ENCODE data around the gene ADORA2B. TPM values are rescaled to one million over a fixed set of nuclear protein-coding genes. Genes with fewer than 3 reads are reported as not detected.
A peak's percentile ranks its signal among the peaks of the same experiment; 100 is the strongest.

Gene ADORA2B
- total RNA-seq, 1 donor from 2014 or later, result 9.7 TPM

- no peak overlapping the region for H3K27ac Mint-ChIP-seq (ENCODE audit: unreplicated experiment)
- peaks cover 10% of the 10 kb centered on the region for H3K9me3 Mint-ChIP-seq (ENCODE audit: low read depth)
- peaks cover 29% of the 10 kb centered on the region for H3K4me1 Mint-ChIP-seq (ENCODE audit: low read depth)
- DNase-seq (ENCODE audit: low spot score), result no peak
- TF ChIP-seq CTCF (IDR thresholded peaks at IDR 0.05), result no peak
- no peak overlapping the region for H3K4me3 Mint-ChIP-seq (ENCODE audit: unreplicated experiment)
- no peaks in the 10 kb centered on the region for H3K36me3 Mint-ChIP-seq (ENCODE audit: low read depth)
- no peaks in the 10 kb centered on the region for H3K27me3 Mint-ChIP-seq (ENCODE audit: low read depth)
Measured at GRCh38 chr17:15918261-15918660, 26.7 kb upstream of the ADORA2B start.

- no peak for TF ChIP-seq CTCF (IDR thresholded peaks at IDR 0.05)
- H3K9me3 Mint-ChIP-seq (ENCODE audit: low read depth), result peaks cover 10% of the 10 kb centered on the region
- no peak overlapping the region for H3K27ac Mint-ChIP-seq (ENCODE audit: unreplicated experiment)
- no peaks in the 10 kb centered on the region for H3K36me3 Mint-ChIP-seq (ENCODE audit: low read depth)
- no peak overlapping the region for H3K4me3 Mint-ChIP-seq (ENCODE audit: unreplicated experiment)
- H3K27me3 Mint-ChIP-seq (ENCODE audit: low read depth), result no peaks in the 10 kb centered on the region
- no peak for DNase-seq (ENCODE audit: low spot score)
- peaks cover 24% of the 10 kb centered on the region for H3K4me1 Mint-ChIP-seq (ENCODE audit: low read depth)
Measured at GRCh38 chr17:15918661-15919259, 26.2 kb upstream of the ADORA2B start.

DNA sequence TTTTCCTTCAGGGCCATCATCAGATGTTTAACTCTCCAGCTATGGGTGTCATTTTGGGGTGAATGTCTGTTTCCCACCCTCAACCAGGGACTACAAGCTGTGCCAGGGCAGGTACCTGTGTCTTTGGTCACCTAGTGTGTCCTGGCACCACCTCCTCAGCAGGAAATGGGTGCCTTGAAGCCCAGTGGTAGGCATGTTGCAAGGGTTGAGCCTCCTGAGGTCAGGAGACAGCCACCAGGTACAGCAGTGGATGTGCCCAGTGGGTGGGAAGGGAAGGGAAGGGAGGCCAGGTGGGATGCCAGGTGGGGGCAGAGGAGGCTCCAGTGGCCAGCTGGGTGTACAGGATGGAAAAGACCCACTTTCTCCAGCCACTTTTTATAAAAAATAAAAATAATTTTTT lies 25.5 kb upstream of the ADORA2B start:
- peaks cover 10% of the 10 kb centered on the region for H3K9me3 Mint-ChIP-seq (ENCODE audit: low read depth)
- H3K36me3 Mint-ChIP-seq (ENCODE audit: low read depth), result no peaks in the 10 kb centered on the region
- no peak overlapping the region for H3K27ac Mint-ChIP-seq (ENCODE audit: unreplicated experiment)
- no peaks in the 10 kb centered on the region for H3K27me3 Mint-ChIP-seq (ENCODE audit: low read depth)
- DNase-seq (ENCODE audit: low spot score), result no peak
- no peak overlapping the region for H3K4me3 Mint-ChIP-seq (ENCODE audit: unreplicated experiment)
- peaks cover 20% of the 10 kb centered on the region for H3K4me1 Mint-ChIP-seq (ENCODE audit: low read depth)
- TF ChIP-seq CTCF (IDR thresholded peaks at IDR 0.05), result no peak

- H3K4me3 Mint-ChIP-seq (ENCODE audit: unreplicated experiment), result no peak overlapping the region
- TF ChIP-seq CTCF (IDR thresholded peaks at IDR 0.05), result no peak
- no peaks in the 10 kb centered on the region for H3K36me3 Mint-ChIP-seq (ENCODE audit: low read depth)
- peaks cover 10% of the 10 kb centered on the region for H3K9me3 Mint-ChIP-seq (ENCODE audit: low read depth)
- H3K4me1 Mint-ChIP-seq (ENCODE audit: low read depth), result peaks cover 20% of the 10 kb centered on the region
- H3K27ac Mint-ChIP-seq (ENCODE audit: unreplicated experiment), result peak overlapping the region; percentile 94
- no peak for DNase-seq (ENCODE audit: low spot score)
- no peaks in the 10 kb centered on the region for H3K27me3 Mint-ChIP-seq (ENCODE audit: low read depth)
Measured at GRCh38 chr17:15920758-15921239, 24.1 kb upstream of the ADORA2B start.

DNA sequence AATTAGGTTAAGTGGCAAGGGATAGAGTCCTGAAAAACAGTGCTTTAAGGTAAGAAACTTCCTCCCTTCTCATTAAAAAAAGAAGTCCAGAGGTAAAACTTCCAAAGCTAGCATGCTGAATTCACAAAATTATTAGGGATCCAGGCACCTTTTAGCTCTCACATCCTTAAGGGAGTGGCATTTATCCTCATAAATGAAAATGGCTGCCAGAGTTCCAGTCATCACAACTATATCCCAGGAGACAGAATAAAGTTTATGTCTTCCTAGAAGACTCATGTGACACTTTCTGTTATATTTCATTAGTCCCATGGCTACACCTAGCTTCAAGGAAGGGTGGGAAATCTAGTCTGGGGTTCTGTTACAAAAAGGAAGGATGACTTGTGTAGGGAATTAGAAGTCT lies 23.3 kb upstream of the ADORA2B start:
- Mint-ChIP-seq H3K36me3 (ENCODE audit: low read depth) (no peaks in the 10 kb centered on the region), H3K27ac (ENCODE audit: unreplicated experiment) (peak overlapping the region; percentile 94), H3K4me3 (ENCODE audit: unreplicated experiment) (no peak overlapping the region), H3K4me1 (ENCODE audit: low read depth) (peaks cover 20% of the 10 kb centered on the region), H3K27me3 (ENCODE audit: low read depth) (no peaks in the 10 kb centered on the region), H3K9me3 (ENCODE audit: low read depth) (peaks cover 10% of the 10 kb centered on the region)
- TF ChIP-seq CTCF (IDR thresholded peaks at IDR 0.05), result no peak
- no peak for DNase-seq (ENCODE audit: low spot score)

Measured in chondrocyte (in vitro differentiated cells).